WERI-Rb-1 (cell line): ENCODE measurements around the gene ALG11.

Experiments
- DNase-seq: peaks from one replicate; pipeline ENCODE4 v3.0.0-alpha.2; 2020
- H3K27ac ChIP-seq: fragments of 250-450 bp; sonication (Bioruptor Pico); 2 replicates; pipeline ENCODE4 v1.5.1; 2020; ENCODE audit warnings: mild to moderate bottlenecking, moderate library complexity
- H3K27me3 ChIP-seq: fragments of 250-450 bp; sonication (Bioruptor Pico); 2 replicates; pipeline ENCODE4 v1.5.1; 2021; ENCODE audit warnings: mild to moderate bottlenecking, low read depth, moderate library complexity; ENCODE audit not compliant: insufficient read depth, severe bottlenecking
- H3K36me3 ChIP-seq: fragments of 250-450 bp; sonication (Bioruptor Pico); 2 replicates; pipeline ENCODE4 v1.5.1; 2020; ENCODE audit warnings: mild to moderate bottlenecking, moderate library complexity
- H3K4me3 ChIP-seq: 2 replicates; pipeline ENCODE4 v1.5.1; 2011; ENCODE audit warnings: low read depth, mild to moderate bottlenecking, control low read depth, low read length
- H3K9me3 ChIP-seq: fragments of 250-450 bp; sonication (Bioruptor Pico); 2 replicates; pipeline ENCODE4 v1.5.1; 2021; ENCODE audit warnings: mild to moderate bottlenecking, moderate library complexity; ENCODE audit not compliant: severe bottlenecking
- TF ChIP-seq, protein P1 (sequence below): IDR thresholded peaks from 2 replicates; pipeline ENCODE4 v1.5.1; 2011; ENCODE audit warnings: low read depth, mild to moderate bottlenecking, control low read depth, inconsistent platforms, low read length

The ALG11 gene

DNA sequence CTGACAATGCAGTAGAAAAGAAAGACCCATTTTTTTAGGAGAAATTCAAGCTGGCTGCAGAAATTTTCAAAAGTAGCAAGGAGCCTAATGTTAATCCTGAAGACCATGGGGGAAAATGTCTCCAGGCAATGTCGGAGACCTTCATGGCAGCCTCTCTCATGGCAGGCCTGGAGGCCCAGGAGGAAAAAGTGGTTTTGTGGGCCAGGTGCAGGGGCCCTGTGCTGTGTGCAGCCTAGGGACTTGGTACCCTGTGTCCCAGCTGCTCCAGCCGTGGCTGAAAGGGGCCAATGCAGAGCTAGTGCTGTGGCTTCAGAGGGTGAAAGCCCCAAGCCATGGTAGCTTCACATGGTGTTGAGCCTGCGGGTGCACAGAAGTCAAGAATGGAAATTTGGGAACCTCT lies 4.1 kb downstream of the ALG11 start:
- TF ChIP-seq, protein P1, sequence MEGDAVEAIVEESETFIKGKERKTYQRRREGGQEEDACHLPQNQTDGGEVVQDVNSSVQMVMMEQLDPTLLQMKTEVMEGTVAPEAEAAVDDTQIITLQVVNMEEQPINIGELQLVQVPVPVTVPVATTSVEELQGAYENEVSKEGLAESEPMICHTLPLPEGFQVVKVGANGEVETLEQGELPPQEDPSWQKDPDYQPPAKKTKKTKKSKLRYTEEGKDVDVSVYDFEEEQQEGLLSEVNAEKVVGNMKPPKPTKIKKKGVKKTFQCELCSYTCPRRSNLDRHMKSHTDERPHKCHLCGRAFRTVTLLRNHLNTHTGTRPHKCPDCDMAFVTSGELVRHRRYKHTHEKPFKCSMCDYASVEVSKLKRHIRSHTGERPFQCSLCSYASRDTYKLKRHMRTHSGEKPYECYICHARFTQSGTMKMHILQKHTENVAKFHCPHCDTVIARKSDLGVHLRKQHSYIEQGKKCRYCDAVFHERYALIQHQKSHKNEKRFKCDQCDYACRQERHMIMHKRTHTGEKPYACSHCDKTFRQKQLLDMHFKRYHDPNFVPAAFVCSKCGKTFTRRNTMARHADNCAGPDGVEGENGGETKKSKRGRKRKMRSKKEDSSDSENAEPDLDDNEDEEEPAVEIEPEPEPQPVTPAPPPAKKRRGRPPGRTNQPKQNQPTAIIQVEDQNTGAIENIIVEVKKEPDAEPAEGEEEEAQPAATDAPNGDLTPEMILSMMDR, result no peak
- H3K27me3 ChIP-seq, result no peaks in the 10 kb centered on the region
- DNase-seq, result no peak
- no peak overlapping the region for H3K27ac ChIP-seq
- no peaks in the 10 kb centered on the region for H3K36me3 ChIP-seq
- H3K9me3 ChIP-seq, result no peaks in the 10 kb centered on the region
- H3K4me3 ChIP-seq, result no peak overlapping the region

DNA sequence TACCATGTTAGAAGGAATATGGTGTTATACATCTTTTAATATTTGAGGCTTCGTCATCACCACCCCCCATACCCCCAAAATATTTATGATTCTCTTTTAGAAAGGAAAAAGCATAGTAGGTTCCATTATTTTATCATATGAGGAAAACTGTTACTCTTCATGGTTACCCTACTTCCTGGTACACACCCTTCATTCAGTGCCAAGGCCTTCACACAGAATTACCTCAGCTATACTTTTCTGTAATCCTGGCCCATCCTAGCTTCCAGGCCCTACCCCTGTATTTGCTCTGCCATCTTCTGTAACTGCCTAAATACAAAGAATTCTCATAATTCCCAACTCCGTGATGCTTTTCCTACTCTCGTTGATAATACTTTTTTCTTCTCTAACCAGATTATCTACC lies 8.0 kb downstream of the ALG11 start:
- no peak overlapping the region for H3K27ac ChIP-seq
- no peaks in the 10 kb centered on the region for H3K9me3 ChIP-seq
- DNase-seq, result no peak
- H3K27me3 ChIP-seq, result no peaks in the 10 kb centered on the region
- no peak overlapping the region for H3K4me3 ChIP-seq
- TF ChIP-seq, protein P1, result no peak
- no peaks in the 10 kb centered on the region; the same call in 1 of the 2 replicates for H3K36me3 ChIP-seq

DNA sequence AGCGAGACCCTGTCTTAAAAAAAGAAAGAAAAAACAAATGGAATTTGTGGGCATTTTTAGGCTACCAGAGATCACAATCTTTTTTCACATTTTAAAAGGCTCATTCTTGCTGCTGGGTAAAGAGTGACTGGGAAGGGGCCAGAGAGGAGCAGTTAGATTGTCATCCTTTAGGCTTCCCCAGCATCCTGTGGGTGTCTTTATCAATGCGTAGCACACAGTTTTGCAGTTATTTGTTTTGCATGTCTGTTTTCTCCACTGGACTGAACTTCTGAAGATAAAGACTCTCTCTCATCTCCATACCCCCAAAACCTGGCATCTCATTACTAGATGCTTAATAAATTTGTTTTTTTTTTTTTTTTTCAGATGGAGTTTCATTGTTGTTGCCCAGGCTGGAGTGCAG lies 10.2 kb downstream of the ALG11 start:
- Histone ChIP-seq H3K9me3 (no peaks in the 10 kb centered on the region), H3K27me3 (no peaks in the 10 kb centered on the region), H3K27ac (no peak overlapping the region), H3K36me3 (no peaks in the 10 kb centered on the region; the same call in 1 of the 2 replicates), H3K4me3 (no peak overlapping the region)
- TF ChIP-seq, protein P1, result no peak
- no peak for DNase-seq

DNA sequence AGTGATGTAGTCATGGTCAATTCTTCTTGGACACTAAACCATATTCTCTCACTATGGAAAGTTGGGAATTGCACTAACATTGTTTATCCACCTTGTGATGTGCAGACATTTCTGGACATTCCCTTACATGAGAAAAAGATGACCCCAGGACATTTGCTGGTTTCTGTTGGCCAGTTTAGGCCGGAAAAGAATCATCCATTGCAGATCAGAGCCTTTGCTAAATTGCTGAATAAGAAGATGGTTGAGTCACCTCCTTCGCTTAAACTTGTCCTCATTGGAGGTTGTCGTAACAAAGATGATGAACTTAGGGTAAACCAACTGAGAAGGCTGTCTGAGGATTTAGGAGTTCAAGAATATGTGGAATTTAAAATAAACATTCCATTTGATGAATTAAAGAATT lies 12.3 kb downstream of the ALG11 start, which contains the start of gene UTP14C:
TSS of gene UTP14C (plus strand) at position 211 of the 400 bp plus-strand sequence. CDS start 4,114 bp downstream, outside the sequence.
- Histone ChIP-seq H3K36me3 (peaks cover 2% of the 10 kb centered on the region), H3K27ac (no peak within 1 kb of the TSS), H3K9me3 (no peaks in the 10 kb centered on the region), H3K4me3 (no peak within 1 kb of the TSS), H3K27me3 (no peaks in the 10 kb centered on the region)
- TF ChIP-seq, protein P1, result no peak
- DNase-seq, result no peak

DNA sequence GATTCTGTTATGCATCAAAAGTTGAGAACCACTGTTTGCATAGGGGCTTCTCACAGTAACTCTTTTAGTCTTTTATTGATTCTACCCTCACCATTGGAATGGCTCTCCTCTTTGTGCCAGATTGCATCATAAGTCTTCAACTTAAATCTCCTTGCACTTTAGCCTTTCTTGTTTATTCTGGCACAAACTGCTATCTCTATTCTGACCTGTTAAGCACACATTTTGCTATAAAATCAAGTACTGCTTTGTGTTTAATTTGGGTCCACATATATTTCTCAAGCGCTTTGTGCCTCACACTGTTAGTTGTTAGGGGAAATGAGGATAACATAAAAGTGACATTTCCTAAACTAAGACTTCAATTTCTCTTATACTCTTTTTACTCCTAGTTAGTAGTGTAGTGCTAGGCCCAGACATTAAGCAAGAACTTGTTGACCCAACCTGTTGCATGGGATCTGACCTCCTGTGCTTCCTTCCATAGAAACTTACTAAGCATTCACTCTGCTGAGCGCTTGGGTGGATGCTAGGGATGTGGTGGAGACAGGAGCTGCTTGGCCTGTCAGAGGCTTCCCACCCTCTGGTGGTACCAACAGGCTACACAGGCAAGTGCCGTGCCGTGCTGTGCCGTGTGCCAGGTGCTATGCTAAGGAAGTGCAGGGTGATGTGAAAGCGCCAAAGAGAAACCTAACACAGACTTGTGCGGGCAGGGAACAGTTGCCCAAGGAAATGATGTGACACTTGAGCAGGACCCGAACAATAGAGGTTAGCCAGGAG lies 13.5 kb downstream of the ALG11 start:
- H3K27ac ChIP-seq, result no peak overlapping the region
- TF ChIP-seq, protein P1, result no peak
- peaks cover 2% of the 10 kb centered on the region for H3K36me3 ChIP-seq
- DNase-seq, result no peak
- H3K27me3 ChIP-seq, result no peaks in the 10 kb centered on the region
- H3K4me3 ChIP-seq, result no peak overlapping the region
- no peaks in the 10 kb centered on the region for H3K9me3 ChIP-seq

DNA sequence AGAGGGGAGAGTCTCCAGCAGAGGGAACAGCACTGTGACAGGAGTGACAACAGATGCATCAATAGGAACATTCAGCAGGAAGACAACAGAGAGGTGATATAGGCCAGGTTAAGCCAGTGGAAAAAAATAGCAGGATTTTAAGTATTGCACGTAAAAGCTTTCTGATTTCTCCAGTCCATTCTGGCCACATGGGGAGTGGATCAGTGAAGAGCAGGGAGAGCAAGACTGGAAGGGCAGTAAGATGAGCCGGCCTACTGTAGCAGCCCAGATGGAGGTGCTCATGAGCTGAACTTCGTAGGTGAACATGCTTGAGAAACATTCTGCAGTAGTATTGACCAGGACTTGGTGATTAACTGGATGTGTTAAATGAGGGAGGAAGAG lies 14.0 kb downstream of the ALG11 start:
- TF ChIP-seq, protein P1, result no peak
- DNase-seq, result peak; percentile 7
- Histone ChIP-seq H3K9me3 (no peaks in the 10 kb centered on the region), H3K27me3 (no peaks in the 10 kb centered on the region), H3K36me3 (peaks cover 2% of the 10 kb centered on the region), H3K4me3 (no peak overlapping the region), H3K27ac (no peak overlapping the region)
